IMR-90 (cell line): Measurements from ENCODE around the gene PRKCSH. TPM values are rescaled to one million over a fixed set of nuclear protein-coding genes. Genes with fewer than 3 reads are reported as not detected.
A peak's percentile ranks its signal among the peaks of the same experiment; 100 is the strongest.

ENCODE experiments used
- ATAC-seq: fragments of 200-7000 bp; cut with Tn5 transposase; 2 replicates; pipeline ENCODE4 v1.9.1; 2020; ENCODE audit warnings: low read depth, mild to moderate bottlenecking, moderate library complexity
- BruUV-seq: library from RNA; stranded (reverse); fragments of 400-500 nt; replicated peaks from 2 replicates; lab custom pipeline; 2021; lab: Mats Ljungman, UMichigan
- CTCF ChIA-PET: fragments of 300-600 bp; formaldehyde crosslinking; extraction: SDS; loops from one replicate; lab custom pipeline; 2021; ENCODE audit warnings: antibody characterized with exemption; lab: Yijun Ruan, JAX
- POLR2A ChIA-PET: fragments of 300-600 bp; sonication (Branson Sonifier 250); formaldehyde crosslinking; loops from one replicate; lab custom pipeline; 2022; ENCODE audit warnings: antibody characterized with exemption; ENCODE audit not compliant: unreplicated experiment; lab: Charles Lee
- DNase-seq: peaks from one replicate; pipeline ENCODE4 v3.0.0; 2013
- H2AFZ ChIP-seq: replicated peaks from 2 replicates; pipeline ENCODE3; 2013; ENCODE audit warnings: low read length, mild to moderate bottlenecking; ENCODE audit not compliant: poor library complexity
- H2AK5ac ChIP-seq: 2 replicates; pipeline ENCODE4 v1.6.1; 2013; ENCODE audit warnings: low read depth, low read length, inconsistent platforms
- H2AK9ac ChIP-seq: replicated peaks from 2 replicates; pipeline ENCODE3; 2013; ENCODE audit warnings: mild to moderate bottlenecking, low read depth, low read length, moderate library complexity; ENCODE audit not compliant: poor library complexity
- H2BK120ac ChIP-seq: 2 replicates; pipeline ENCODE4 v1.6.1; 2013; ENCODE audit warnings: low read depth, low read length, inconsistent platforms
- H2BK15ac ChIP-seq: 3 replicates; pipeline ENCODE4 v1.6.1; 2013; ENCODE audit warnings: low read depth, low read length, inconsistent platforms
- H2BK20ac ChIP-seq: 2 replicates; pipeline ENCODE4 v1.6.1; 2013; ENCODE audit warnings: low read depth, mild to moderate bottlenecking, inconsistent platforms, low read length, moderate library complexity
- H2BK5ac ChIP-seq: 2 replicates; pipeline ENCODE4 v1.6.1; 2013; ENCODE audit warnings: mild to moderate bottlenecking, low read depth, low read length, inconsistent platforms; ENCODE audit not compliant: poor library complexity, severe bottlenecking
- H3K14ac ChIP-seq: replicated peaks from 2 replicates; pipeline ENCODE4 v1.6.1; 2013; ENCODE audit warnings: low read depth, low read length, inconsistent platforms
- H3K18ac ChIP-seq: 2 replicates; pipeline ENCODE4 v1.6.1; 2013; ENCODE audit warnings: low read depth, low read length, control low read depth
- H3K23ac ChIP-seq: 2 replicates; pipeline ENCODE4 v1.6.1; 2013; ENCODE audit warnings: low read depth, low read length, inconsistent platforms
- H3K27ac ChIP-seq: 2 replicates; pipeline ENCODE4 v1.5.1; 2013; ENCODE audit warnings: mild to moderate bottlenecking, control low read depth, low read length; ENCODE audit not compliant: insufficient read depth
- H3K27me3 ChIP-seq: 2 replicates; pipeline ENCODE4 v1.6.1; 2013; ENCODE audit warnings: low read length; ENCODE audit not compliant: control insufficient read depth, insufficient read depth
- H3K36me3 ChIP-seq: 2 replicates; pipeline ENCODE4 v1.6.1; 2013; ENCODE audit warnings: low read length, mixed read lengths; ENCODE audit not compliant: control insufficient read depth, insufficient read depth
- H3K4ac ChIP-seq: 2 replicates; pipeline ENCODE4 v1.6.1; 2013; ENCODE audit warnings: low read depth, low read length, inconsistent platforms
- H3K4me1 ChIP-seq: 2 replicates; pipeline ENCODE4 v1.6.1; 2013; ENCODE audit warnings: low read length, mixed read lengths; ENCODE audit not compliant: control insufficient read depth, insufficient read depth
- H3K4me2 ChIP-seq: 2 replicates; pipeline ENCODE4 v1.6.1; 2013; ENCODE audit warnings: low read depth, mild to moderate bottlenecking, control low read depth, low read length, moderate library complexity
- H3K4me3 ChIP-seq: 2 replicates; pipeline ENCODE4 v1.5.1; 2013; ENCODE audit warnings: low read depth, mild to moderate bottlenecking, control low read depth, low read length, moderate library complexity; ENCODE audit not compliant: insufficient read depth
- H3K56ac ChIP-seq: 2 replicates; pipeline ENCODE4 v1.6.1; 2013; ENCODE audit warnings: low read length, inconsistent platforms; ENCODE audit not compliant: insufficient read depth; ENCODE audit errors: extremely low read depth
- H3K79me1 ChIP-seq, 2 experiments: 2 replicates each; pipeline ENCODE4 v1.6.1; 2013; ENCODE audit warnings: low read length in 2 of 2, inconsistent platforms in 1 of 2, low read depth in 1 of 2
- H3K9ac ChIP-seq: 2 replicates; pipeline ENCODE4 v1.6.1; 2013; ENCODE audit warnings: low read depth, low read length, control low read depth
- H3K9me1 ChIP-seq: 2 replicates; pipeline ENCODE4 v1.6.1; 2013; ENCODE audit warnings: low read length, inconsistent platforms; ENCODE audit not compliant: insufficient read depth
- H3K9me3 ChIP-seq: 2 replicates; pipeline ENCODE4 v1.6.1; 2013; ENCODE audit warnings: low read length; ENCODE audit not compliant: control insufficient read depth, insufficient read depth
- H4K20me1 ChIP-seq: 2 replicates; pipeline ENCODE4 v1.6.1; 2013; ENCODE audit warnings: low read length, inconsistent platforms; ENCODE audit not compliant: insufficient read depth
- H4K5ac ChIP-seq: 2 replicates; pipeline ENCODE4 v1.6.1; 2013; ENCODE audit warnings: mild to moderate bottlenecking, low read depth, low read length, control low read depth
- H4K8ac ChIP-seq, 2 experiments: 2 replicates each; pipeline ENCODE4 v1.6.1; 2013; ENCODE audit warnings: low read depth in 2 of 2, low read length in 2 of 2, control low read depth in 1 of 2, inconsistent platforms in 1 of 2
- H4K91ac ChIP-seq: 2 replicates; pipeline ENCODE4 v1.6.1; 2013; ENCODE audit warnings: low read depth, low read length, inconsistent platforms; ENCODE audit not compliant: insufficient read depth
- FOS ChIP-seq: fragments of 150-350 bp; IDR thresholded peaks from 2 replicates; pipeline ENCODE4 v1.6.1; 2016; ENCODE audit warnings: low read depth, low read length
- MAFK ChIP-seq: IDR thresholded peaks from 2 replicates; pipeline ENCODE4 v1.6.1; 2012; ENCODE audit warnings: low read depth, low read length, improper control_type of control experiment
- NFE2L2 ChIP-seq: fragments of 150-350 bp; IDR thresholded peaks from 2 replicates; pipeline ENCODE4 v1.6.1; 2016; ENCODE audit warnings: low read depth, mild to moderate bottlenecking, low read length
- POLR2A ChIP-seq: IDR thresholded peaks from 2 replicates; pipeline ENCODE4 v1.6.1; 2012; ENCODE audit warnings: mild to moderate bottlenecking, low read depth, low read length
- RCOR1 ChIP-seq: IDR thresholded peaks from 2 replicates; pipeline ENCODE4 v1.6.1; 2012; ENCODE audit warnings: mild to moderate bottlenecking, low read length, improper control_type of control experiment; ENCODE audit not compliant: insufficient replicate concordance
- SMC3 ChIP-seq: fragments of 150-350 bp; IDR thresholded peaks from 2 replicates; pipeline ENCODE4 v1.6.1; 2016; ENCODE audit warnings: low read depth, mild to moderate bottlenecking, antibody characterized with exemption, low read length, moderate library complexity
- WGBS, 2 experiments: methylation state at CpG; one replicate each; pipeline versions ENCODE4 v1.1.5 to v1.1.7; 2013; ENCODE audit warnings: missing lambda C conversion rate in 2 of 2; ENCODE audit not compliant: insufficient read length in 1 of 2; ENCODE audit errors: extremely low coverage in 2 of 2; 5-methylcytosine and 5-hydroxymethylcytosine counted together
- dilution Hi-C: fragments of 300-500 bp; cut with HindIII; formaldehyde crosslinking; loops from one replicate; pipeline ENCODE4 v1.14.3; 2018; ENCODE audit warnings: low sequenced_read_pairs; ENCODE audit not compliant: unreplicated experiment
- in situ Hi-C: fragments of 300-500 bp; cut with MboI; formaldehyde crosslinking; loops from 3 replicates; pipeline ENCODE4 v1.14.3; 2019; ENCODE audit warnings: low sequenced_read_pairs, inconsistent platforms, mixed read lengths
- intact Hi-C: fragments of 100-400 bp; cut with micrococcal nuclease; formaldehyde crosslinking; loops from 2 replicates; pipeline ENCODE4 v1.10.0; 2022
- polyA plus RNA-seq, 3 experiments: library from polyadenylated mRNA; depleted of rRNA; stranded (reverse); fragments of >200 nt; gene quantifications; 2 replicates each; pipeline ENCODE4 v1.2.3, GENCODE V29; 2012; ENCODE audit warnings: low replicate concordance in 1 of 3
- total RNA-seq: library from RNA; depleted of rRNA; stranded (reverse); fragments of >200 nt; gene quantifications from 2 replicates; pipeline ENCODE4 v1.2.3, GENCODE V29; 2012
- TF ChIP-seq, protein P1 (sequence below): fragments of 150-350 bp; IDR thresholded peaks from 2 replicates; pipeline ENCODE4 v1.6.1; 2017; ENCODE audit warnings: mild to moderate bottlenecking, antibody characterized with exemption, low read length, low read depth
- TF ChIP-seq, protein P2 (sequence below): fragments of 150-350 bp; IDR thresholded peaks from 2 replicates; pipeline ENCODE4 v1.6.1; 2016; ENCODE audit warnings: low read depth, mild to moderate bottlenecking, low read length, moderate library complexity, borderline replicate concordance

PRKCSH gene
- total and polyA plus RNA-seq, 2 of the 4 experiments (the other 2 are of a cell fraction), result 36.0 to 252 TPM

- Histone ChIP-seq H3K9me1 (no peaks in the 10 kb centered on the region), H3K4me1 (no peaks in the 10 kb centered on the region; the same call in 1 of the 2 replicates), H2AFZ (no peak overlapping the region), H3K27me3 (no peaks in the 10 kb centered on the region), H2AK9ac (peak overlapping the region; percentile 50), H3K14ac (no peak overlapping the region), H2BK120ac (no peak overlapping the region), H3K79me1 (no peaks in the 10 kb centered on the region), H3K36me3 (peaks cover 35% of the 10 kb centered on the region), H3K27ac (no peak overlapping the region), H3K4me2 (no peak overlapping the region), H3K9me3 (no peaks in the 10 kb centered on the region), H3K4me3 (no peak overlapping the region), H2BK5ac (no peak overlapping the region), H3K18ac (no peak overlapping the region), H2BK15ac (no peak overlapping the region), H2BK20ac (no peak overlapping the region), H4K91ac (no peak overlapping the region), H2AK5ac (no peak overlapping the region), H3K56ac (no peak overlapping the region), H4K5ac (no peak overlapping the region), H4K20me1 (no peaks in the 10 kb centered on the region), H4K8ac (no peak overlapping the region), H3K4ac (no peak overlapping the region), H3K23ac (no peak overlapping the region), H3K9ac (no peak overlapping the region)
- WGBS, 2 experiments, result 82% methylated on average over 5 of the region's 21 CpGs; no CpG with 5 or more reads in 1 of the 2 experiments
- intact Hi-C loops (no loop called here), dilution Hi-C loops (no loop called here), in situ Hi-C loops (no loop called here)
- ChIA-PET POLR2A (no interaction called here), CTCF (no interaction called here)
- BruUV-seq, result no TSS peak
- ATAC-seq (no peak), DNase-seq (no peak)
- TF ChIP-seq NFE2L2 (no peak), MAFK (no peak), POLR2A (no peak), RCOR1 (no peak), SMC3 (no peak), FOS (no peak)
- TF ChIP-seq, protein P1, sequence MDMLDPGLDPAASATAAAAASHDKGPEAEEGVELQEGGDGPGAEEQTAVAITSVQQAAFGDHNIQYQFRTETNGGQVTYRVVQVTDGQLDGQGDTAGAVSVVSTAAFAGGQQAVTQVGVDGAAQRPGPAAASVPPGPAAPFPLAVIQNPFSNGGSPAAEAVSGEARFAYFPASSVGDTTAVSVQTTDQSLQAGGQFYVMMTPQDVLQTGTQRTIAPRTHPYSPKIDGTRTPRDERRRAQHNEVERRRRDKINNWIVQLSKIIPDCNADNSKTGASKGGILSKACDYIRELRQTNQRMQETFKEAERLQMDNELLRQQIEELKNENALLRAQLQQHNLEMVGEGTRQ, result no peak
- TF ChIP-seq, protein P2, sequence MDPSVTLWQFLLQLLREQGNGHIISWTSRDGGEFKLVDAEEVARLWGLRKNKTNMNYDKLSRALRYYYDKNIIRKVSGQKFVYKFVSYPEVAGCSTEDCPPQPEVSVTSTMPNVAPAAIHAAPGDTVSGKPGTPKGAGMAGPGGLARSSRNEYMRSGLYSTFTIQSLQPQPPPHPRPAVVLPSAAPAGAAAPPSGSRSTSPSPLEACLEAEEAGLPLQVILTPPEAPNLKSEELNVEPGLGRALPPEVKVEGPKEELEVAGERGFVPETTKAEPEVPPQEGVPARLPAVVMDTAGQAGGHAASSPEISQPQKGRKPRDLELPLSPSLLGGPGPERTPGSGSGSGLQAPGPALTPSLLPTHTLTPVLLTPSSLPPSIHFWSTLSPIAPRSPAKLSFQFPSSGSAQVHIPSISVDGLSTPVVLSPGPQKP, result no peak
These were observed 15.3 kb downstream of the PRKCSH start for GRCh38 chr19:11450570-11451326.
